Right atrium auricular region (tissue), 2 donors: Measurements from ENCODE around the gene FOLR2. TPM values are rescaled to one million over a fixed set of nuclear protein-coding genes. Genes with fewer than 3 reads are reported as not detected.
"Not testable (repeated sequence)": the region's sequence is repeated elsewhere in the genome, so short reads cannot be mapped to it uniquely, and the experiment has no call there.

Source experiments
- DNase-seq: peaks from one replicate; pipeline ENCODE4 v3.0.0-alpha.2; 2019; ENCODE audit warnings: low spot score
- H3K27ac ChIP-seq, 2 donors: fragments of 200-600 bp; sonication (generic); 1 replicate in 1 of 2; 2 replicates in 1 of 2; pipeline ENCODE4 v1.5.1; 2016 to 2019
- H3K27me3 ChIP-seq, 2 donors: fragments of 200-600 bp; sonication (generic); one replicate each; pipeline versions ENCODE4 v1.5.1 to v1.6.0; 2017 to 2019
- H3K36me3 ChIP-seq: fragments of 200-600 bp; sonication (generic); one replicate; pipeline ENCODE4 v1.5.1; 2016
- H3K4me1 ChIP-seq, 2 donors: fragments of 200-600 bp; sonication (generic); one replicate each; pipeline versions ENCODE4 v1.5.1 to v1.6.0; 2017 to 2019
- H3K4me3 ChIP-seq, 2 donors: fragments of 200-600 bp; sonication (generic); 1 replicate in 1 of 2; 2 replicates in 1 of 2; pipeline ENCODE4 v1.5.1; 2017 to 2019; ENCODE audit warnings: mild to moderate bottlenecking in 1 of 2, moderate library complexity in 1 of 2
- H3K9me3 ChIP-seq, 2 donors: fragments of 200-600 bp; sonication (generic); one replicate each; pipeline ENCODE4 v1.5.1; 2019
- total RNA-seq, 2 donors: library from RNA; depleted of rRNA; stranded (reverse); fragments of >200 nt; gene quantifications; one replicate each; pipeline ENCODE4 v1.1.0, GENCODE V29; 2016
- TF ChIP-seq, protein P1 (sequence below), 2 donors: fragments of 200-600 bp; sonication (generic); IDR thresholded peaks; one replicate each; pipeline ENCODE4 v1.5.1; 2019; ENCODE audit warnings: antibody characterized with exemption in 2 of 2

Gene FOLR2
- total RNA-seq, 2 donors from 2014 or later: 10.8 to 32.5 TPM

DNA sequence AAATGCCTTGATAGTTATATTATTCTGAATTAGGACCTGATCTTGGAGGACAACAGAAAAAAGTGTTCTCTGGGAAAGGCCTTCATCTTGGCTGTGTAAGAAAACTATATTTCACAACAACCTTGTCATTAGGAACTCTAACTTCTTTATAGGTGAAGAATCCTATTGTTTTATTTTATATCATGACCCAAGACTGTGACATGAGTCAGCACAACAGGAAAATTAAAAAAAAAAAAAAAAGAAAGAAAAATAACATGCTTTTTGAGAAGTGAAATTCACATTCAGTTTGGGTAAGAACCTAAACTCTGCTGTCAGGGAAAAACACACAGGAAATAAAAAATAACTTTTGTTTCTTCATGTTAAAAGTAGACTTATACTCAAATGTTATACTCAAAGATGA is 11.7 kb upstream of the FOLR2 start:
- DNase-seq: no peak
- no peak overlapping the region for H3K4me3 ChIP-seq
- no peak overlapping the region for H3K27ac ChIP-seq
- TF ChIP-seq, protein P1, sequence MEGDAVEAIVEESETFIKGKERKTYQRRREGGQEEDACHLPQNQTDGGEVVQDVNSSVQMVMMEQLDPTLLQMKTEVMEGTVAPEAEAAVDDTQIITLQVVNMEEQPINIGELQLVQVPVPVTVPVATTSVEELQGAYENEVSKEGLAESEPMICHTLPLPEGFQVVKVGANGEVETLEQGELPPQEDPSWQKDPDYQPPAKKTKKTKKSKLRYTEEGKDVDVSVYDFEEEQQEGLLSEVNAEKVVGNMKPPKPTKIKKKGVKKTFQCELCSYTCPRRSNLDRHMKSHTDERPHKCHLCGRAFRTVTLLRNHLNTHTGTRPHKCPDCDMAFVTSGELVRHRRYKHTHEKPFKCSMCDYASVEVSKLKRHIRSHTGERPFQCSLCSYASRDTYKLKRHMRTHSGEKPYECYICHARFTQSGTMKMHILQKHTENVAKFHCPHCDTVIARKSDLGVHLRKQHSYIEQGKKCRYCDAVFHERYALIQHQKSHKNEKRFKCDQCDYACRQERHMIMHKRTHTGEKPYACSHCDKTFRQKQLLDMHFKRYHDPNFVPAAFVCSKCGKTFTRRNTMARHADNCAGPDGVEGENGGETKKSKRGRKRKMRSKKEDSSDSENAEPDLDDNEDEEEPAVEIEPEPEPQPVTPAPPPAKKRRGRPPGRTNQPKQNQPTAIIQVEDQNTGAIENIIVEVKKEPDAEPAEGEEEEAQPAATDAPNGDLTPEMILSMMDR (IDR thresholded peaks at IDR 0.05): no peak
- H3K9me3 ChIP-seq: peaks cover 0 to 10% of the 10 kb centered on the region in 2 donors
- no peaks in the 10 kb centered on the region for H3K27me3 ChIP-seq
- H3K36me3 ChIP-seq: no peaks in the 10 kb centered on the region
- no peaks in the 10 kb centered on the region for H3K4me1 ChIP-seq

DNA sequence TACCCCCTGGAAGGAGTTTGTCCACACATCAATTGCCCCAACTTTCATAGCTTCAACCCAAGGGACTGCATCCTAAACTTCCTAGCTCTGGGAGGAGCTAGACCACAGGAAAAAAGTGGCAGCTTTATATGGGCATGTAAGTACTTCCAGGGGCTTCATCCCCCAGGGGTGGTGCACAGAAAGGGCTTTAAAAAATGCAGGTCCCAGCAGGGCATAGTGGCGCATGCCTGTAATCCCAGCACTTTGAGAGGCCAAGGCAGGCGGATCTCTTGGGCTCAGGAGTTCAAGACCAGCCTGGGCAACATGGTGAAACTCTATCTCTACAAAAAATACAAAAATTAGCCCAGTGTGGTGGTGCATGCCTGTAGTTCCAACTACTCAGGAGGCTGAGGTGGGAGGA is 9.8 kb upstream of the FOLR2 start:
- DNase-seq: peak; percentile 21
- H3K9me3 ChIP-seq: peaks cover 0 to 16% of the 10 kb centered on the region in 2 donors
- H3K4me3 ChIP-seq, H3K27ac ChIP-seq, H3K27me3 ChIP-seq, H3K36me3 ChIP-seq, H3K4me1 ChIP-seq: not testable (repeated sequence)

DNA sequence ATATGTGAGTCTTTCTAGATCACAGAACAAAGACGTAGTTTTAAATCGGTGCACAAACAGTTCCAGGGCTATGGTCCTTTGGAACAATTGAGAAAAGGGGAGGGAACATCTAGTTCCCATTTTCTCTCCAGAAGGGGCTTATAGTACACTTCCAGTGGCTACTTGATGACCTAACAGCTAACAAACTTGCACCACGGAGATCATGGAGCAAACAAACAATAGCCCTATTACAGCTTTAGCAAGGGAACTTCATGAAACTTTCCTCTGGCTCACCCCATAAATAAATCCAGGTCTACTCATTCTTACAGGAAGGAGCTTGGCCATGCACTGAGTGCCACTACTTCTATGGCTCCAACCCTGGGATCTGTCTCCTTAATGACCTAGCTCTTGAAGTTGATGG is 8.3 kb upstream of the FOLR2 start:
- DNase-seq: peak; percentile 40
- Histone ChIP-seq H3K36me3 (no peaks in the 10 kb centered on the region), H3K27me3 (no peaks in the 10 kb centered on the region), H3K4me1 (no peaks in the 10 kb centered on the region), H3K9me3 (peaks cover 0 to 16% of the 10 kb centered on the region in 2 donors), H3K4me3 (no peak overlapping the region), H3K27ac (no peak overlapping the region)
- TF ChIP-seq, protein P1 (IDR thresholded peaks at IDR 0.05): no peak

DNA sequence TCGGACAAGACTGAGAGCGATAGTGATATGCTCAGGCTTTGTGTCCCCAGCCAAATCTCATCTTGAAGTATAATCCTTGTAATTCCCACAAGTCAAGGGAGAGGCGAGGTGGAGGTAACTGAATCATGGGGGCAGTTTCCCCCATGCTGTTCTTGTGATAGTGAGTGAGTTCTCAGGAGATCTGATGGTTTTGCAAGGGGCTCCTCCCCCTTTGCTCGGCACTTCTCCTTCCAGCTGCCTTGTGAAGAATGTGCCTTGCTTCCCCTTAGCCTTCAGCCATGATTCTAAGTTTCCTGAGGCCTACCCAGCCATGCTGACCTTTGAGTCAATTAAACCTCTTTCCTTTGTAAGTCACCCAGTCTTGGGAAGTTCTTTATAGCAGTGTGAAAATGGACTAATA is 7.5 kb upstream of the FOLR2 start:
- no peak overlapping the region for H3K27ac ChIP-seq
- peaks cover 0 to 16% of the 10 kb centered on the region in 2 donors for H3K9me3 ChIP-seq
- H3K36me3 ChIP-seq: no peaks in the 10 kb centered on the region
- peak; percentile 53 for DNase-seq
- H3K4me1 ChIP-seq: no peaks in the 10 kb centered on the region
- TF ChIP-seq, protein P1 (IDR thresholded peaks at IDR 0.05): no peak
- no peak overlapping the region for H3K4me3 ChIP-seq
- H3K27me3 ChIP-seq: no peaks in the 10 kb centered on the region

DNA sequence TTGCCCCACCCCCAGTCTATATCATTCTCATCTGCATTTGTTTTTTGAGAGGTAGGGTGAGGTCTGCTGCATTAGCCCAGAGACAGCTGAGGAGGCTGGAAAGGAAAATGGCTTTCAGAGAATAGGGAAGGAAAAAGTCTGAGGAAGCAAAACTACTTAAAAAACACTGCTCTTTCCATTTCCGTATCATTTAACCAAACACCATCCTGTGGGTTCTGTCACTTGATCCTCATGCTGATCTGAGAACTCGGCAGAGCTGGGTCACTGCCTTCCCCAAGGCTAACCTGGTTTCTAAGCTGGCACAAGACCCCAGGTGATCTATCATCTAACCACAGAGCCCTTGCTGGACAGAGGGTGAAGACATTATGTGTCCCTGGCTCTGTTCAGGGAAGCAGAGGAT is 1.2 kb downstream of the FOLR2 start:
- no peaks in the 10 kb centered on the region for H3K9me3 ChIP-seq
- H3K27ac ChIP-seq: peak overlapping the region in 1 of 2 donors; percentile 7
- H3K4me1 ChIP-seq: peaks cover 0 to 10% of the 10 kb centered on the region in 2 donors
- H3K4me3 ChIP-seq: no peak overlapping the region
- DNase-seq: peak; percentile 54
- H3K27me3 ChIP-seq: no peaks in the 10 kb centered on the region
- TF ChIP-seq, protein P1 (IDR thresholded peaks at IDR 0.05): no peak
- no peaks in the 10 kb centered on the region for H3K36me3 ChIP-seq

DNA sequence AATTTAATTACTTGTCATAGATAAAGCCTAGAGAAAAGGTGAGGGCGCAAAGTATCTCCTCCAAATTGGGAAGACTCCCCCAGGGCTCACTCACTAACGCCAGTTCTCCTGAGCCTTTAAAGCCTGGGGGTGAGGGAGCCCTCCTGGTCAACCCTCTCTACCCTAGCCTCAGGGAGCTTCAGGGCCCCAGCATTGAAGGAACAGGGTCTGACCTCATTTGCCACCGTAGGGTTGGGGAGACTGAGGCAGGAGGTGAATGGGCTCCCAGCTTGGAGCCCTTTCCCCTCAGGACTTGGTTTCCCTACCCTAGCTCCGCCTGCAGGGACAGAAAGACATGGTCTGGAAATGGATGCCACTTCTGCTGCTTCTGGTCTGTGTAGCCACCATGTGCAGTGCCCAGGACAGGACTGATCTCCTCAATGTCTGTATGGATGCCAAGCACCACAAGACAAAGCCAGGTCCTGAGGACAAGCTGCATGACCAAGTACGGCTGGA is 1.7 kb downstream of the FOLR2 start:
- Histone ChIP-seq H3K36me3 (no peaks in the 10 kb centered on the region), H3K4me1 (peaks cover 0 to 11% of the 10 kb centered on the region in 2 donors), H3K27me3 (no peaks in the 10 kb centered on the region), H3K27ac (no peak overlapping the region), H3K4me3 (no peak overlapping the region), H3K9me3 (no peaks in the 10 kb centered on the region)
- TF ChIP-seq, protein P1 (IDR thresholded peaks at IDR 0.05): no peak
- DNase-seq: peak; percentile 36
